Measurements from ENCODE around the gene C15orf62.

The C15orf62 gene

GRCh38 chr15:40754883-40755811 is 14.6 kb upstream of the C15orf62 start, which contains the start of gene RMDN3:
TSS of gene RMDN3 (minus strand) at chr15:40755254. CDS start at chr15:40754783, 471 bp downstream.
- peak; percentile 81 to 91 for DNase-seq (ENCODE audit: extremely low read depth in 1 of 2, low read depth in 1 of 2)

- no peak for DNase-seq (ENCODE audit: extremely low read depth in 1 of 2, low read depth in 1 of 2)
Measured at GRCh38 chr15:40755812-40756208, 14.0 kb upstream of the C15orf62 start.

- DNase-seq (ENCODE audit: extremely low read depth in 1 of 2, low read depth in 1 of 2): no peak
Measured at GRCh38 chr15:40756938-40757337, 12.8 kb upstream of the C15orf62 start.

GRCh38 chr15:40759961-40760360 is 9.8 kb upstream of the C15orf62 start:
- no peak for DNase-seq (ENCODE audit: extremely low read depth in 1 of 2, low read depth in 1 of 2)

- no peak for DNase-seq (ENCODE audit: extremely low read depth in 1 of 2, low read depth in 1 of 2)
Measured at GRCh38 chr15:40762919-40763800, 6.6 kb upstream of the C15orf62 start.

GRCh38 chr15:40763801-40764628 is 5.8 kb upstream of the C15orf62 start, which contains the start of gene GCHFR:
TSS of gene GCHFR (plus strand) at chr15:40764068. CDS start at chr15:40764181, 113 bp downstream.
- no peak for DNase-seq (ENCODE audit: extremely low read depth in 1 of 2, low read depth in 1 of 2)

GRCh38 chr15:40764629-40765103 is 5.1 kb upstream of the C15orf62 start:
- no peak for DNase-seq (ENCODE audit: extremely low read depth in 1 of 2, low read depth in 1 of 2)

- no peak for DNase-seq (ENCODE audit: extremely low read depth in 1 of 2, low read depth in 1 of 2)
Measured at GRCh38 chr15:40766194-40766815, 3.5 kb upstream of the C15orf62 start.

GRCh38 chr15:40766906-40767837 is 2.6 kb upstream of the C15orf62 start:
- no peak for DNase-seq (ENCODE audit: extremely low read depth in 1 of 2, low read depth in 1 of 2)

- DNase-seq (ENCODE audit: extremely low read depth in 1 of 2, low read depth in 1 of 2): no peak
Measured at GRCh38 chr15:40767838-40768500, 1.8 kb upstream of the C15orf62 start.

- DNase-seq (ENCODE audit: extremely low read depth in 1 of 2, low read depth in 1 of 2): no peak
Measured at GRCh38 chr15:40768521-40769273, 1.1 kb upstream of the C15orf62 start.

GRCh38 chr15:40770147-40770721 is 454 bp downstream of the C15orf62 start:
- DNase-seq (ENCODE audit: extremely low read depth in 1 of 2, low read depth in 1 of 2): no peak

GRCh38 chr15:40771242-40771641 is 1.5 kb downstream of the C15orf62 start:
- no peak for DNase-seq (ENCODE audit: extremely low read depth in 1 of 2, low read depth in 1 of 2)

- DNase-seq (ENCODE audit: extremely low read depth in 1 of 2, low read depth in 1 of 2): no peak
Measured at GRCh38 chr15:40772014-40772413, 2.2 kb downstream of the C15orf62 start.

- DNase-seq (ENCODE audit: extremely low read depth in 1 of 2, low read depth in 1 of 2): no peak
Measured at GRCh38 chr15:40773496-40773895, 3.7 kb downstream of the C15orf62 start.

- DNase-seq (ENCODE audit: extremely low read depth in 1 of 2, low read depth in 1 of 2): no peak
Measured at GRCh38 chr15:40773902-40774301, 4.1 kb downstream of the C15orf62 start.

GRCh38 chr15:40775007-40775406 is 5.2 kb downstream of the C15orf62 start:
- DNase-seq (ENCODE audit: extremely low read depth in 1 of 2, low read depth in 1 of 2): no peak
